Lung (tissue), 12 donors: Measurements from ENCODE around the gene PLCH1. TPM values are rescaled to one million over a fixed set of nuclear protein-coding genes. Genes with fewer than 3 reads are reported as not detected.

Experiments used
- ATAC-seq: fragments of 200-7000 bp; cut with Tn5 transposase; one replicate; pipeline ENCODE4 v1.9.1; 2020; ENCODE audit warnings: moderate number of reproducible peaks; ENCODE audit not compliant: insufficient read depth, low FRiP score
- DNase-seq, 3 donors: peaks; one replicate each; pipeline ENCODE4 v3.0.0-alpha.2; 2013 to 2017
- H3K27ac ChIP-seq, 2 donors: one replicate each; pipeline ENCODE4 v1.5.1; 2013; ENCODE audit warnings: mild to moderate bottlenecking in 2 of 2, moderate library complexity in 2 of 2, control low read depth in 1 of 2, inconsistent platforms in 1 of 2, low read depth in 1 of 2, low read length in 1 of 2
- H3K27me3 ChIP-seq, 3 donors: one replicate each; pipeline ENCODE4 v1.5.1; 2013; ENCODE audit warnings: low read length in 2 of 3; ENCODE audit not compliant: control insufficient read depth in 3 of 3, insufficient read depth in 3 of 3
- H3K36me3 ChIP-seq, 4 donors: one replicate each; pipeline ENCODE4 v1.5.1; 2013; ENCODE audit warnings: low read length in 4 of 4, mild to moderate bottlenecking in 1 of 4, moderate library complexity in 1 of 4; ENCODE audit not compliant: control insufficient read depth in 4 of 4, insufficient read depth in 4 of 4
- H3K4me1 ChIP-seq, 5 donors: one replicate each; pipeline ENCODE4 v1.5.1; 2013; ENCODE audit warnings: low read length in 5 of 5, mild to moderate bottlenecking in 2 of 5, moderate library complexity in 1 of 5; ENCODE audit not compliant: control insufficient read depth in 5 of 5, insufficient read depth in 5 of 5
- H3K4me3 ChIP-seq: one replicate; pipeline ENCODE4 v1.5.1; 2013; ENCODE audit warnings: mild to moderate bottlenecking, control low read depth, moderate library complexity
- H3K9ac ChIP-seq, 2 donors: one replicate each; pipeline ENCODE4 v1.5.1; 2013; ENCODE audit warnings: low read length in 2 of 2, control low read depth in 1 of 2; ENCODE audit not compliant: insufficient read depth in 1 of 2
- H3K9me3 ChIP-seq, 4 donors: one replicate each; pipeline ENCODE4 v1.5.1; 2013; ENCODE audit warnings: low read length in 3 of 4, mild to moderate bottlenecking in 1 of 4, moderate library complexity in 1 of 4; ENCODE audit not compliant: control insufficient read depth in 4 of 4, insufficient read depth in 3 of 4
- WGBS, 2 donors: extraction: QIAGEN DNeasy Blood & Tissue Kit; methylation state at CpG; one replicate each; pipeline ENCODE4 v1.1.7; 2013; 5-methylcytosine and 5-hydroxymethylcytosine counted together
- polyA plus RNA-seq, 2 donors: library from polyadenylated mRNA; stranded (reverse); fragments of 200-250 nt; gene quantifications; one replicate each; pipeline ENCODE4 v1.2.1, GENCODE V29; 2013
- total RNA-seq, 2 donors: library from RNA; depleted of rRNA in 1 of 2; stranded (reverse); fragments of >200 nt in 1 of 2; gene quantifications; one replicate each; pipeline ENCODE4 v1.2.1, GENCODE V29; 2014 to 2021
- TF ChIP-seq, protein P1 (sequence below): IDR thresholded peaks from 2 replicates; pipeline ENCODE4 v1.5.1; 2012; ENCODE audit warnings: mild to moderate bottlenecking; ENCODE audit errors: control extremely low read depth, extremely low read depth
- donor health status: control.
- donor health status: control.
- donor health status: Bipolar disorder and iron deficiency.
- donor health status: healthy.
- donor health status: DM: yes; HTN: yes; CAD: no.

Gene PLCH1
- total and polyA plus RNA-seq, 4 donors = 2.5 to 22.8 (median 9.1) TPM

DNA sequence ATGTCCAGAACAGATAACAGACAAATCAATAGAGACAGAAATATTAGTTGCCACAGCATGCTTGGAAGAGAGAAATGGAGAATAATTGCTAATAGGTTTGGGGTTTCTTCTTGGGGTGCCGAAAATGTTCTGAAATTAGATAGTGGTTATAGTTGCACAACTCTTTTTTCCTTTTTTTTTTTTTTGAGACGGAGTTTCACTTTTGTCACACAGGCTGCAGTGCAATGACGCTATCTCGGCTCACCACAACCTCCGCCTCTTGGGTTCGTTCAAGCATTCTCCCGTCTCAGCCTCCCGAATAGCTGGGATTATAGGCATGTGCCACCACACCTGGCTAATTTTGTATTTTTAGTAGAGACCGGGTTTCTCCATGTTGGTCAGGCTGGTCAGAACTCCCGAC lies 163.3 kb downstream of the PLCH1 start:
- no peak for ATAC-seq
- 40 to 60% methylated on average over 10 of the region's 10 CpGs for WGBS, 2 donors

DNA sequence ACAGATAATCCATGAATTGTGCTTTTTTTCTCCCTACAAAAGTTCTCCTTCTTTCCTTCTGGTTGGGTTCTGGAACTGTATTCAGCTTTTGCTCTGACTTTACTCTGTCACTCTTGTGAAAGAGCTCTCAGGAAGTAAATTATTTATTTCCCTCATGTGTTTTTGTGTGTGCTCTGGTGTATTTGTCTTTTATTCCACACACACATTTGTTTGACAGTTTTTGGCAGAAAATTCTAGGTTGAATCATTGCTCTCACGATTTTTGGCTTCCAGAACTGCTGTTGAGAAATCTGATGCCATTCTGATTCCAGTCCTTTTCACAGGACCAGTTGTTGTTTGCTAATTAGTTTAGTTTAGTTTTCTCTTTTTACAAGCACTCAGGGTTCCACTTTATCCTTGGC lies 172.8 kb downstream of the PLCH1 start:
- Histone ChIP-seq H3K4me1 (no peaks in the 10 kb centered on the region), H3K36me3 (no peaks in the 10 kb centered on the region), H3K4me3 (no peak overlapping the region), H3K27ac (no peak overlapping the region), H3K9me3 (peaks cover 0 to 2% (median 0%) of the 10 kb centered on the region in 4 donors), H3K27me3 (peaks cover 0 to 3% (median 0%) of the 10 kb centered on the region in 3 donors), H3K9ac (no peak overlapping the region)
- no peak for ATAC-seq
- TF ChIP-seq, protein P1, sequence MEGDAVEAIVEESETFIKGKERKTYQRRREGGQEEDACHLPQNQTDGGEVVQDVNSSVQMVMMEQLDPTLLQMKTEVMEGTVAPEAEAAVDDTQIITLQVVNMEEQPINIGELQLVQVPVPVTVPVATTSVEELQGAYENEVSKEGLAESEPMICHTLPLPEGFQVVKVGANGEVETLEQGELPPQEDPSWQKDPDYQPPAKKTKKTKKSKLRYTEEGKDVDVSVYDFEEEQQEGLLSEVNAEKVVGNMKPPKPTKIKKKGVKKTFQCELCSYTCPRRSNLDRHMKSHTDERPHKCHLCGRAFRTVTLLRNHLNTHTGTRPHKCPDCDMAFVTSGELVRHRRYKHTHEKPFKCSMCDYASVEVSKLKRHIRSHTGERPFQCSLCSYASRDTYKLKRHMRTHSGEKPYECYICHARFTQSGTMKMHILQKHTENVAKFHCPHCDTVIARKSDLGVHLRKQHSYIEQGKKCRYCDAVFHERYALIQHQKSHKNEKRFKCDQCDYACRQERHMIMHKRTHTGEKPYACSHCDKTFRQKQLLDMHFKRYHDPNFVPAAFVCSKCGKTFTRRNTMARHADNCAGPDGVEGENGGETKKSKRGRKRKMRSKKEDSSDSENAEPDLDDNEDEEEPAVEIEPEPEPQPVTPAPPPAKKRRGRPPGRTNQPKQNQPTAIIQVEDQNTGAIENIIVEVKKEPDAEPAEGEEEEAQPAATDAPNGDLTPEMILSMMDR = no peak
- WGBS, 2 donors = 17 to 26% methylated on average over 1 of the region's 1 CpG
- peak in 2 of 3 donors; percentile 11 to 38 for DNase-seq

More for the DNA sequence above, 163.3 kb downstream of the PLCH1 start:
- H3K4me3 ChIP-seq = no peak overlapping the region
- H3K27ac ChIP-seq = no peak overlapping the region
- TF ChIP-seq, protein P1 = no peak
- no peaks in the 10 kb centered on the region for H3K27me3 ChIP-seq
- H3K9me3 ChIP-seq = no peaks in the 10 kb centered on the region
- no peaks in the 10 kb centered on the region for H3K4me1 ChIP-seq
- DNase-seq = no peak
- no peak overlapping the region for H3K9ac ChIP-seq
- no peaks in the 10 kb centered on the region for H3K36me3 ChIP-seq

DNA sequence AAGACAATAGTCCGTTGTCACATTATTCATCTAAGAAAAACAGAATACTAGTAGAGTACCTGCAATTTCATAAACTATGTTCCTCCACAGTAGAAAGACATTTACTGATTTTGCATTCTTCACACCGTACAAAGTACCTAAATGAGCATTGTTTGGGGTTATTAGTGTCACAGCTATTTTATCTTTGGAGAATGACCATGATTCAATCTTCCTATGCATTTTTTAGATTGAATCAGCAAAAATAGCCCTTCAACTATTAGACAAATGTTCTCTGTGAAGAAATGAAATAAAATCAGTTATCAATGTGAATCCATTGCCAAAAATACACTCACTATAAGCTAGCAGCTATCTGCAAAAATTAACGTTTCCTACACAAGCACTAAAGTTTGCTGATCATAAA lies 176.6 kb downstream of the PLCH1 start:
- H3K27me3 ChIP-seq = peaks cover 0 to 3% (median 0%) of the 10 kb centered on the region in 3 donors
- peaks cover 0 to under 1% (median 0%) of the 10 kb centered on the region in 4 donors for H3K9me3 ChIP-seq
- H3K4me3 ChIP-seq = no peak overlapping the region
- no peak overlapping the region for H3K9ac ChIP-seq
- no peak for DNase-seq
- WGBS, 2 donors = 89 to 93% methylated on average over 3 of the region's 3 CpGs
- H3K36me3 ChIP-seq = no peaks in the 10 kb centered on the region
- TF ChIP-seq, protein P1 = no peak
- H3K4me1 ChIP-seq = no peaks in the 10 kb centered on the region
- no peak overlapping the region for H3K27ac ChIP-seq
- ATAC-seq = no peak

DNA sequence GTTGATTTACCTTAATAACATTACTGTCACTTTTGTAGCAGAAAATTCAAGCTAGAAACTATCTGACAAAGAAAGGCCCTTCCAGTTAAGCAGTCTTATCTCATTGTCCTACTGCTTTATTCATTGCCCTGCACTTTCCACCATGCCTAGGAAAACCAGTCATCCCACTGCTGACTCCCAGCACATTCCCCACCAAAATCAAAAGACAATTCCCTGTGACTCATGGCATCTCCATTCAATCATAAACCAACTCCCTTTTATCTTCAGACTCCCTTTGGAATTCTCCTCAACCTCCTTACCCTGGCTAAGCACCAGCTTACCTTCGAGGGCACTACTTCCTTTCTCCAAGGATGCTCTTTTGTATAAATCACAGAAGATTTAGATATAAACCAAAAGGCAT lies 184.3 kb downstream of the PLCH1 start:
- Histone ChIP-seq H3K36me3 (no peaks in the 10 kb centered on the region), H3K27ac (no peak overlapping the region), H3K9ac (no peak overlapping the region), H3K9me3 (no peaks in the 10 kb centered on the region), H3K4me1 (peaks cover 0 to 5% (median 0%) of the 10 kb centered on the region in 5 donors), H3K4me3 (no peak overlapping the region), H3K27me3 (no peaks in the 10 kb centered on the region)
- DNase-seq (no peak), ATAC-seq (no peak)
- TF ChIP-seq, protein P1 = no peak
- 60 to 77% methylated on average over 1 of the region's 1 CpG for WGBS, 2 donors
